HG03159 (cell line): ENCODE results near the gene CCDC188.

Experiments
- ATAC-seq: cut with Tn5 transposase; IDR thresholded peaks from one replicate; pipeline ENCODE4 v1.9.1; 2021; ENCODE audit warnings: mild to moderate bottlenecking, moderate library complexity; ENCODE audit not compliant: unreplicated experiment

The CCDC188 gene

GRCh38 chr22:20123366-20124082 is 27.3 kb downstream of the CCDC188 start:
- no peak for ATAC-seq

GRCh38 chr22:20121856-20122415 is 28.9 kb downstream of the CCDC188 start:
- no peak for ATAC-seq

DNA sequence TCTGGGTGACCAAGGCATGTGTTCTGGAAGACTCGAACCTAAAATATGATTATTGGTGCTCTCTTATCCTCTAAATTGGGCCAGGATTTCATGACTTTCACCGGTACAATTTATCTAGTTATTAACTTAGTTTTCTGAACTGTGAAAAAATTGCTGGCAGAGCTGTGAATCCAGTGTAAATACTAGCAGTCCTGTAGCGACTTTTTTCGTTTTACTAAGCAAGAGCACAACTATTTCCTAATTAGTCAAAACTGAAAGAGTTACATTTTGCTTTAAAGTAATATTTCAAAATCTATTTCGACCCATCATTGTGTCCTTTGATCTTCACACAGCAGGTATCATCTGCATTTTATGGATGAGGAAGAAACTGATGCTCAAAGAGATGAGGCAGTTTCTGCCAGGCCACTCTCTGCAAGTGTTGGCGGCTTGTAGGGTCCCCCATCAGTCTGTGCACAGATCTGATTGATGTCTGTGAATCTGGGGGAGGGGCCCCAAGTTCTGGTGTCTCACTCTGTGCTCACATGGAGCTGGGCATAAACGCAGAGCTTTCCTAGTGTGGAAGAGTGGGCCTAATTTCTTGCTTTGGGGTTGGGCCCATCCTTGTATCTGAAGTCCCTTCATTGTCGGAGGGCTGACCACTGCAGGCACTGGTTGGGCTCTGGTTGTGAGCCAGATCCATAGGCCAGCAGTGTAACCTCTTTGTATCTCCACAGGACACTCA is 32.4 kb downstream of the CCDC188 start:
- ATAC-seq = no peak

DNA sequence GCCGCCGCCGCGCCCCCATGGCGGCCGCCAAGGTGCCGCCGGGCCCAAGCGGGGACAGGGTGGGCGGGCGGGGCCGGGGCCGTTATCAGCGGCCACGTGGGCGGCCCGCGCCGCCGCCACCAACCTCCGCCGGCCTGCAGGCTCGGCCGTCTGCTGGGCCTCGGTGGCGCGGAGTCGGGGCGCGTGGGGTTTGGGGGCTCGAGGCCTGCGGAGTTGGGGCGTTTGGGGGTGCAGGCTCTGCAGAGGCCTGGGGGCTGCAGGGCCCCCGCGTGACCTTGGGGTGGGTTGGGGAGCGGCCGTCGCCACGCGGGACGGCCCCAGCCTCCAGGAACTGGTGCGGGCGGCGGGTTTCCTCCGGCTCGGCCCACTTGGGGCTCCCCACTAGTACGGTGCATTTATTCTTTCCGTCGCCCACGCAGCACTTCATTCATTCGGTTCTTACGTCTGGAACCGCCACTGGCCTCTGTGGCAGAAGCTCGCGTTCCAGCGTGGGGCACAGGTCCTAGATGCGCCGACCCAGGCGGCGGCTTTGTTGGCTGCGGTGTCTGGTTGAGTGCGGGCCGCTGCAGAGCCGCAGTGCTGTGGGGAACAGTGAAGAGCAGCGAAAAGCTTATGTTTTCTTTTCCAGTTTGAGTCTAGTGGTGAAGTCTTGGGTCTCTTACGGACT is 33.1 kb downstream of the CCDC188 start:
- peak; percentile 23 for ATAC-seq

- peak; percentile 73 for ATAC-seq
These were observed 33.8 kb downstream of the CCDC188 start, which contains the start of gene TRMT2A for GRCh38 chr22:20116951-20117632. TSS of gene TRMT2A (minus strand) at chr22:20117226. CDS start at chr22:20116906, 320 bp downstream.

GRCh38 chr22:20116376-20116950 is 34.4 kb downstream of the CCDC188 start:
- no peak for ATAC-seq

- ATAC-seq = no peak
These were observed 35.0 kb downstream of the CCDC188 start, which contains the start of gene RANBP1 for GRCh38 chr22:20115691-20116375. TSS of gene RANBP1 (plus strand) at chr22:20116104. CDS start at chr22:20116185, 81 bp downstream.

DNA sequence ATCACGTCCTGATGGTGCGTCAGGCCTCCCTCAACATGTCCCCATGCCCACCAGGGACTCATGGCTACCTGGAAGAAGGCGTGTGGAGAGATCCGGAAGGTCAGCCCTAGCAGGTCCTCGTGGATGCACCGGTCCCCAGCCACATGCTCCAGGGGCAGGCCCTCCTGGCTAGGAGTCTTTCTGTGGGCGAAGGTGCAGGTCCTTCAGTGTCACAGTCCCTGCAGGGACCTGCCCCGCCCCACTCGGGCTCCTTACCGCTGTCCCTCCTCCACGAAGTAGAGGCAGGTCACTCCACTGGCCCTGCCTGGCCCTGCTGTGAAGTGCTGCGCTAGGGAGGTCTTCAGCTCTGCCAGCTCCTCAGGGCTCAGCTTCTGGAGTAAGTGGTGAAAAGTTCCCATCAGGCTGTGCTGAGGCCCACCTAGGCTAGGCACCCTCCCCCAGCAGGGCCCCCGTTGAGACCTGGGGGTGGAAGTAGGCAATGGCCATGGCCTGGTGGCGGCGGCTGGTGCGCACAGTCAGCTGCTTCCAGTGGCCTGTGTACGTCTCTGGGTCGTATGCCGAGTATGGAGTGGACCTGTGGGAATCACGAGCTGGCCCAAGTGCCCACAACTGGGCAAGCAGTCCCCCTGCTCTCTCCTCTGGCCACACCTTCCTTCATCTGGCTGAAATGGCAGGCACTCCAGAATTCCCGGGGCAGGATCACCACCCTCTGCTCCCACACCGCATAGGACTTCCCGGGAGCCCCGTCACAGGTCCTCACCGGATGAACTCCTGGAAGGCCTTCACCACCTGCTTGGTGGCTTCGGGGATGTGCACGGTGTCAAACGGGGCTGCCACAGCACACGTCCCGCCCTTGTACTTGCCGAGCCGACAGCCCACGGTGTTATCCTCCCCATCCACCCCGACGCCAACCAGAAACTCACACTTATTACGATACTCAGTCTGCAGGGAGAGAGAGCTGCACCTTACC is 36.1 kb downstream of the CCDC188 start:
- no peak for ATAC-seq

DNA sequence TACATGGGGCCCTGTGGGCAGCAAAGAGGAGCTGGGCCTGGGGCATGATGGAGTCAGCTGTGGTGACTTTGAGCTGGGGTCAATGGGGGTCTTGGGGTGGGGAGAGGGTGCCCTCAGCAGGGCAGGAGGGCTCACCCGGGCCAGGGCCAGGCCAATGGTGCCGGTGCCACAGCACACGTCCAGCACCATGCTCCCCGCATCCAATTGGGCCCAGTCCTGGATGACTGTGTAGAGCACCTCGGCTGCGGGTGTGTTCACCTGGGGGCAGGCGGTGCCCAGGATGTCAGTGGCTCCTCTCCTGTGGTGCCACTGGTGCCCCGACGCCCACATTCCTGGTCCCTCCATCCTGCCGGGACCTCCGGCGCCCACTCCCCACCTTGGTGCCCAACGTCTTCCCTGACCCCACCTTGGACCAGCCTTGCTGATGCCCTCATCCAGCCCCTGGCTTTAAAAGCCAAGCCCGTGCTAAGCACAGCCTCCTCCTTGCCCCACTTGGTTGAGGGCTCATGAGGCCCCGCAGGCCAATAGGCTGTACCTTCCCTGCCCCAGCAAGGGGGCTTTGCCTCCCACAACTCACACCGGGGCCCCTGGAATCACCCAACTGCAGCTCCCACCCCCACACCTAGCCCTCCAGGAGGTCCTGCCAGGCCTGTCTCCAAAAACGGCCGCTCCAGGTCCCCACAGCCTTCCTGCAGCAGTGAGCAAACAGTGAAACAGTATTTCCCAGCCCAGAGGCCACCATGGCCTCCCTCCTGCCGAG is 37.1 kb downstream of the CCDC188 start:
- no peak for ATAC-seq

GRCh38 chr22:20112623-20113511 is 38.0 kb downstream of the CCDC188 start:
- ATAC-seq = no peak

DNA sequence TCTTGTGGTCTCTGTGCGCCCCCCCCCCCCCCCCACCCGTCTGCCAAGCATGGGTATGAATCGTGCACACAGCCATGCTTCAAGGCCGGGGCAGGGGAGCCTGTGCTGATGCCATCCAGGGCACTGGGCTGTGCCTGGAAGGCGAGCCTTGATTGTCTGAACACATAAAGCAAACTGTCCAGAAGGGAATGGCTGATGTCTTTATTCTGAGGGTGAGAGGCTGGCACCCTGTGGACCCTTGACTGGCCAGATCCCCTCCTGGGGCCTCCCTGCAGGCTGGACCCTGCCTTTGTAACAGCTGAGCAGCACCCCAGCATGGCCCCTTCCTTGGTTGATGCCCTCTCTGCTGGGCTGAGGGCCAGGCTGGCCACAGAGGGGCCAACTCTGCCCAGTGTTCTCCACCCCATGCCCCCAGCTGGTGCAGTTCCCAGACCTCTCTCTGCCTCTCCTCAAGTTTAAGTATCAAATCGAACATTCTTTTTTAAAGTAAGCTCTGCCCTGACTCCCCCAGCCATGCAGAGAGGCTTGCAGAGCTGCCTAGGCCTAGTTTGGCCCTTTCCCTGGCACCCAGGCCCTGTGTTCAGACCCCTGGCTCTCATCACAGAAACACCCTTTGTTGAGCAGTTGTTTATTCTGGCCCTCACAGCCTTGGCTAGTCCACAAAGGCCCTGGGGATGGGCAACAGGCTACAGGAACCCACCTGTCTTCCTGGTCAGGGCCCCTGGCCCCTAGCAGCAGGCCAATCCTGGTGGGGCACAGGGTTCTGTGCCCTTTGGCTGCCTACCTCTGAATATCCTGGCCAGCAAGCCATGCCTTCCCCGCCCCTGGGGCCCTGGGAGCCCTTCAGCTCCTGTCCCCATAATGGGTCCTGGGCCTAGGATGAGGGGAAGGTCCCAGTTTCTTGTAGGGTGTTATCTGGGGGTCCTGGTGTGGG is 38.9 kb downstream of the CCDC188 start:
- ATAC-seq = no peak

DNA sequence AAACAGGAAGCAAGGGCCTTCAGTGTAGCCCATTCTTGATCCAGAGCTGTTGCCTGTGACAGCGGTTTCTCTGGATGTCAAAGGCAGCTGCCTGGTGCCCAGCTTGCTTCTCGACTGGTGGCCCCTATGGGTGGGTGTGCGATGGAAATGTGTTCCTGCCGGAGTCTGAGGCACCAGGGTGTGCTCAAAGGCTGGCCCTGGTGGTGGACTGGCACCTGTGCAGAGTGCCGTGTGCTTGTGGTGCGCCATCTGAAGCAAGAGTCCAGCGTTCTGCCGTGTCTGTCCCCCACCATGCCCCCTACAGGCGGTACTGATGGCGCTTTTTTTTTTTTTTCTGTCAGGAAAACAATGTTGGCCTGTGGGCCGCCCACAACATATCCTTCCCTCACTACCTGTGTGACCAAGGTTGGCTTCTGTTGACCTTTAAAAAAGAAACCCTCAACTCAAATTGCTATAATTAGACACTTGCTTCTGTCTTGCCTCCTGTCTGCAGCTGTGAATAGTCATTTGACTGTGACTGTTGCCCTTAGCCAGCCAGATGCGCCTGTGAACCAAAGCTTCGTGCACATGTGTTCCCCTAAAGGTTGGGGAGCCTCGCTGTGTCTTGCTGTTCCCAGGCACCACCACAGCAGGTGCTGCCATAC is 39.7 kb downstream of the CCDC188 start:
- ATAC-seq = no peak

DNA sequence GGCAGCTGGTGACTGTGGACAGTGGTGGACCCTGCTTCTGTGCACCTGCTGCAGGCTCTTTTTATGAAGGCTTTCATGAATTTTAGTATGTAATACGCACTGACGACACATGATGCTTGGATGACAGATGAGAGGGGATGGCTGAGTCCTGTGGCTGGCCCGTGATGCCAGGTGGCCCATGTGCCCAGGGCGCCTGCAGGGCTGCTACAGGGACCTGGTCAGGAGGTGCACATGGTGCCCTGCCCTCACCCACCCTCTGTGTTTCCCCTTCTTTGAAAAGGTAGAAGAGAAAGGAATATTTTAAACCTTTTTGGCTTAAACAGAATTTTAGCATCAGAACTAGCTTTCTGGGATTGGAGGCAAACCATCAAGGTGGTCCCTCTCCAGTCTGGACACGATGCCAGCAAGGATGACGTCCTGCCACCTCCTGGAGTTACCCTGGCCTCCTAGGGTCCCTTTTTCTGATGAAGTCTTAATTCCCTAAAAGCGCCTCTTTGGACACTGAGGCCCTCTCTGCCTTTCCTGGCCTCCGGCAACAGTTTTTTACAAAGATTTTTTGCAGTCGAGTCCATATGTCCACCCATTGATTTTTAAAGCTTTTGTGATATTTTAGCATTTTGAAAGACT is 40.4 kb downstream of the CCDC188 start:
- ATAC-seq = no peak

- ATAC-seq = no peak
These were observed 41.2 kb downstream of the CCDC188 start for GRCh38 chr22:20109411-20110358.
